Left ventricle myocardium inferior (tissue), 1 donor: ENCODE results near the gene BEND7. TPM values are rescaled to one million over a fixed set of nuclear protein-coding genes. Genes with fewer than 3 reads are reported as not detected.
"Not testable (repeated sequence)": the region's sequence is repeated elsewhere in the genome, so short reads cannot be mapped to it uniquely, and the experiment has no call there.

Experiments used
- DNase-seq: peaks from one replicate; pipeline ENCODE4 v3.0.0-alpha.2; 2020
- H3K27ac ChIP-seq: fragments of 200-600 bp; replicated peaks from 2 replicates; pipeline ENCODE4 v1.8.0; 2021
- H3K27me3 ChIP-seq: fragments of 200-600 bp; 2 replicates; pipeline ENCODE4 v1.8.0; 2021; ENCODE audit warnings: low read depth
- H3K36me3 ChIP-seq: fragments of 200-600 bp; 2 replicates; pipeline ENCODE4 v1.8.0; 2021
- H3K4me1 ChIP-seq: fragments of 200-600 bp; 2 replicates; pipeline ENCODE4 v1.8.0; 2021
- H3K4me3 ChIP-seq: fragments of 200-600 bp; 2 replicates; pipeline ENCODE4 v1.8.0; 2021; ENCODE audit warnings: mild to moderate bottlenecking, moderate library complexity
- H3K9me3 ChIP-seq: fragments of 200-600 bp; replicated peaks from 2 replicates; pipeline ENCODE4 v1.8.0; 2021
- CTCF ChIP-seq: fragments of 200-600 bp; IDR thresholded peaks from 2 replicates; pipeline ENCODE4 v1.8.0; 2021; ENCODE audit warnings: antibody characterized with exemption, mild to moderate bottlenecking, borderline replicate concordance
- intact Hi-C: fragments of 100-400 bp; cut with micrococcal nuclease; formaldehyde crosslinking; loops from one replicate; pipeline ENCODE4 v1.11.0; 2022
- total RNA-seq: library from RNA; stranded (reverse); fragmentation: NEBNext Ultra II Directional; extraction: Animal tissue kit (Norgen Biotek cat#: 25700); gene quantifications from one replicate; pipeline ENCODE4 v1.2.1, GENCODE V29; 2021
- donor health status: DM: no; HTN: yes; CAD: no; lungs with severe emphysema.

The BEND7 gene
- total RNA-seq, 1 donor from 2014 or later: 14.7 TPM

GRCh38 chr10:13542533-13542932, 13.7 kb upstream of the BEND7 start:
- TF ChIP-seq CTCF: no peak
- intact Hi-C loops: no loop called here

DNA sequence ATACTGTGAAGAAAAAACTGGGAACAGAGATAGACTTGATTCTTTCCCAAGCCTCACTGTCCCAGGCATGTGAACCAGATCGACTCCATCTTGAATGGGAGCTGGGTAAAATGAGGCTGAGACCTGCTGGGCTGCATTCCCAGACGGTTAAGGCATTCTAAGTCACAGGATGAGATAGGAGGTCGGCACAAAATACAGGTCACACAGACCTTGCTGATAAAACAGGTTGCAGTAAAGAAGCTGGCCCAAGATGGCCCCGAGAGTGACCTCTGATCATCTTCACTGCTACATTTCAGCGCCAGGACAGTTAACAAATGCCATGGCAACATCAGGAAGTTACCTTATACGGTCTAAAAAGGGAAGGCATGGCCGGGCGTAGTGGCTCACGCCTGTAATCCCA, 9.2 kb upstream of the BEND7 start:
- H3K27ac ChIP-seq, intact Hi-C loops, H3K9me3 ChIP-seq, H3K4me3 ChIP-seq, DNase-seq, H3K36me3 ChIP-seq, H3K4me1 ChIP-seq: not testable (repeated sequence)
- H3K27me3 ChIP-seq: peaks cover 39% of the 10 kb centered on the region

More at GRCh38 chr10:13542533-13542932, 13.7 kb upstream of the BEND7 start:
- DNase-seq: no peak
- Histone ChIP-seq H3K9me3 (no peaks in the 10 kb centered on the region), H3K36me3 (no peaks in the 10 kb centered on the region), H3K27ac (no peak overlapping the region), H3K4me3 (no peak overlapping the region), H3K27me3 (peaks cover 72% of the 10 kb centered on the region), H3K4me1 (no peaks in the 10 kb centered on the region)

DNA sequence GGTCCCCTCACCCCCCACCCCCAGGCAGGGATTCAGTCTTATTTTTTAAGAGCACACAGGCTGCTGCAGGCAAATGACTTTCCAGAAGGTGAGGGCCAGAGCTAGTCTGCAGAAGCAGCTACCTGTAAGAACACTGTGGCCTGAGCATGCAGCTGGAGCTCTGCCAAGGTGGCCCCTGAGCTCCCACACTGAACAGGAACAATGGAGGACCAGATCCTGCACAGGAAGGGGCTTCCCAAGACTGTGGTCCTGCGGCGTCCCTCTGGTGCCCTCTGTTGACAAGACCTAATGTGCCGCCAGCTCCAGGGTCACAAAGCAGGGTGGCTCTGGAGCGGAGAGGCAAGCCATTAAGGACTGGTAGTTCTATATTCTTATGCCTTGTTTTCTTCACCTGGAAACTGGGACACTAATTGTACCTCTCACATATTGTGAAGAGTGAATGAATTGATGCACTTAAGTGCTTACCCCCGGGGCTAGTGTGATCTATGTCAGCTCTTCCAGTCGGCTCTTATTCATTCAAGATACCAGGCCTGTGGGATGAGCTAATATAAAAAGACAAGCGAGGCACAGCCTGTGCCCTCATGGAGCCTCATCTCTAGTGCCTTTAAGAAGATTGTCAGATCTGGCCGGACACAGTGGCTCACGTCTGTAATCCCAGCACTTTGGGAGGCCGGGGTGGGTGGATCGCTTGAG, 8.0 kb upstream of the BEND7 start:
- TF ChIP-seq CTCF: peak; percentile 72
- intact Hi-C loops: no loop called here
- no peak overlapping the region for H3K4me3 ChIP-seq
- H3K36me3 ChIP-seq: no peaks in the 10 kb centered on the region
- no peaks in the 10 kb centered on the region for H3K4me1 ChIP-seq
- no peaks in the 10 kb centered on the region for H3K9me3 ChIP-seq
- peak; percentile 34 for DNase-seq
- peaks cover 27% of the 10 kb centered on the region for H3K27me3 ChIP-seq
- H3K27ac ChIP-seq: no peak overlapping the region

DNA sequence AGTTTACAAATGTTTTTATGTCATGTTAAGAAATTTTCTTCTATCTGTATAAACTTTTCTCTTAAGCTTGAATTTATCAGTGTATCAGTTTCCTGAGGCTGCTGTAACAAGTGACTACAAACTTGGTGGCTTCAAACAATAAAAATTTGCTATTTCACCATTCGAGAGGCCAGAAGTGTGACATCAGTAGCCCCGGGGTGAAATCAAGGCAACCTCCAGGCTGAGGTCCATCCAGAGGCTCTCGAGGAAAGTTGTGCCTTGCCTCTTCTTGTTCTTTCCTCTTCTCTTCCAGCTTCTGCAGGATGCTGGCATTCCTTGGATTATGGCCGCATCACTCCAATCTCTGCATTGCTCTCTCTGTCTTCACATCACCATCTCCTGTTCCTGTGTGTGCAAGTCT, 6.5 kb upstream of the BEND7 start:
- DNase-seq: no peak
- H3K27ac ChIP-seq: no peak overlapping the region
- no peak overlapping the region for H3K4me3 ChIP-seq
- H3K27me3 ChIP-seq: peaks cover 12% of the 10 kb centered on the region
- H3K36me3 ChIP-seq: no peaks in the 10 kb centered on the region
- no peaks in the 10 kb centered on the region for H3K4me1 ChIP-seq
- intact Hi-C loops: no loop called here
- H3K9me3 ChIP-seq: no peaks in the 10 kb centered on the region
- no peak for TF ChIP-seq CTCF

- no peak for DNase-seq
- intact Hi-C loops: no loop called here
Observed at GRCh38 chr10:13529714-13529973, 830 bp upstream of the BEND7 start.

More at GRCh38 chr10:13529714-13529973, 830 bp upstream of the BEND7 start:
- TF ChIP-seq CTCF: no peak
- Histone ChIP-seq H3K9me3 (no peaks in the 10 kb centered on the region), H3K27ac (peak overlapping the region; percentile 73), H3K27me3 (no peaks in the 10 kb centered on the region), H3K36me3 (peaks cover 8% of the 10 kb centered on the region), H3K4me1 (peaks cover 30% of the 10 kb centered on the region), H3K4me3 (peak overlapping the region; percentile 71)
